Stimulated activated CD8-positive, alpha-beta memory T cell treated with anti-CD3 and anti-CD28 coated beads, Interleukin-7, amount 100 ng/mL, for 1 hour (primary cell): Measurements from ENCODE around the gene AFF1.
A peak's percentile ranks its signal among the peaks of the same experiment; 100 is the strongest.

ENCODE experiments used
- DNase-seq, 2 donors: peaks; one replicate each; pipeline ENCODE4 v3.0.0-alpha.2; 2020; ENCODE audit warnings: low read depth in 2 of 2

The AFF1 gene

DNA sequence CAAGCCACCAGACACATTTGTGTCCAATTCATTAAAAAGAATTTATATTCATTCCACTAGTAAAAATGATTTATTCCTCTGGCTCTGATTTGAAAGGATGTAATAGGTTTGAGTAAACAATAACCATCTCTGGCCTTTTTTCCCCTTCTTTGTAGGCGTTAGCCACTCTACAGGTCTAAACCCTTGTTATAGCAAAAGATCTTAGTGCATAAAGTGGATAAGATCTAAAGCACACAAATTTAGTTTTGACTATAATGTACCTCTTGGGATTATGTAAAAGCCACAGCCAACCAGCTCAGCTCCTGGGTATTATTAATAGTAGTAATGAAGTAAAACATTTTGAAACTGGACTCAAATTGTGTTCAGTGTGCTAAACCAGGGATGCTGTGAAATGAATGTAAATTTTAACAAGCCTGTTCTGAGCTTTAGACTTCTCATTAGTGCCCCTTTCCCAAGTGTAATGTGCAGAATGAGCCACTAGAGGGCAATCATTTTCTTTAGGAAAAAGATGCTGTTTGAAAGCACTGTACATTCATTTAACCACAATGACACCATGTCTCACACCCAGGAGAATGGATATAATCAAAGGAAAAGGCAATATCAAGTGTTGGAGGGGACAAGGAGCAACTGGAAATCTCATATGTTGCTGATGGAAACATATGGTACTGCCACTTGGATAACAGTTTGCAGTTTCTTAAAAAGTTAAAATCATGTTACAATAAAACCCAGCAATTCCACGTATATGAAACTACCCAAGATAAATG lies 215.9 kb downstream of the AFF1 start:
- DNase-seq = peak; percentile 1 to 14

DNA sequence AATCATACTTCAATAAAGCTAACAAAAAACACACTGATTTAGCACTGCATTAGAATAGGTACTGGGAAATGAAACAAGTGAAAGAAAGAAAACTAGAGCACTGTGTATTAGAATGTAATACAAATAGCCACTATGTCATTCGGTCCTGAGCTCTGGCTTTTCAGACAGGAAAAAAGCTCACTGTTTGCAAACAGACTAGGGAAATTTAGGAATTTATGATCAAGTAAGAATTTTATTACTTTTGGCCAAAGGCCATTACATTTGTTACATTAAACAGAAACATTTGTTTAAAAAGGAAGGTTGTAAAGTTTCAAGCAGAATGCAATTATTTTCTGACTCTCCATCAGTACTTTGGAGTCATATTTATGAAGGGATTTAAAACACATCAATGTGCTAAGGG lies 216.9 kb downstream of the AFF1 start:
- no peak for DNase-seq

- DNase-seq = no peak
Measured at GRCh38 chr4:87152310-87153041, 217.7 kb downstream of the AFF1 start.

DNA sequence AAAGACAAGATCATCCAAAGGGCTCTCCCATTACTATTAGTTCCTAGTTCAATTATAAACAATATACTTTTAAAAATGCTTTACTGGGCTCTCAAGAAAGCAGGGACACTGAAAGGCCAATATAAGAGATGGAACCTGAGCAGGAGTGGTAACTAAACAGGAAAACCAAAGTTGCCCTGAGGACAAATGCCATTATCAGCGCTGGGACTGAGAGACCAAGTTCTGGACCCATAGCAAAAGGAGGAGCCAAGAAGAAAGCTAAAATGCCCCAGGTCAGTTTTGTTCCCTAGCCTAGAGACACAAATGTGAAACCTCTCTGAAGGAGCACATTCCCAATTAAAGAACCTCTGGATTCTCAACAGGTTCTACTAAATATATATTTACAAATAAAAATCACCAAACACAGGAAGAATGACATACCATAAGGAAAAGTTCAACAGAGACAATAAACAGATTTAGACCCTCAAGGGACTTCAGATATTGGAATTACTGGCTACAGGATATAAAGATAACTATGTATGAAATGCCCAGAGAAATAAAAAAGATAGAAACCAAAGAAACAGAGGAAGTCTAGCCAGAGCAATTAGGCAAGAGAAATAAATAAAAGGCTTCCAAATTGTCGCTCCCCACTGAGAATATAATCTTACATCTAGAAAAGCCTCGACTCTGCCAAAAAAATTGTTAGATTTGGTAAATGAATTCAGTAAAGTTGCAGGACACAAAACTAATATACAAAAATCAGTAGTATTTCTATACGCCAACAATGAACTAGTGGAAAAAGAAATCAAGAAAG lies 218.5 kb downstream of the AFF1 start:
- no peak for DNase-seq

DNA sequence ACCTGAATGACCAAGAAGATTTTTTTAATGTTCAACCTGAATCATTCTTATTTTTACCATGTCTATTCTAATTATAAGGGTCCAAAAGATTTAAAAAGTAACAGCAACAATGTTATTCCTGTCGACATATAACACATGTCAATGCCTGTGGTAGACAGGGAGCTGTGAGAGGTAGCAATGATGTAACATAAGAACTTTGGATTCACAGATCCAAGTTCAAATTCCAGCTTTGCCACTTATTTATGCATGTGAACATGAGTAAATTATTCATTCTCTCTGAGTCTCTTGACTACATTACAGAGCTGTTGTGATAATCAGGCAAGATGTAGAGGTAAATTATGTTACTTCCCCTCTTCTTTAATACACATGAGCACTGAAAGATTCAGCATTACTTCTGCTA lies 231.1 kb downstream of the AFF1 start:
- DNase-seq = no peak

DNA sequence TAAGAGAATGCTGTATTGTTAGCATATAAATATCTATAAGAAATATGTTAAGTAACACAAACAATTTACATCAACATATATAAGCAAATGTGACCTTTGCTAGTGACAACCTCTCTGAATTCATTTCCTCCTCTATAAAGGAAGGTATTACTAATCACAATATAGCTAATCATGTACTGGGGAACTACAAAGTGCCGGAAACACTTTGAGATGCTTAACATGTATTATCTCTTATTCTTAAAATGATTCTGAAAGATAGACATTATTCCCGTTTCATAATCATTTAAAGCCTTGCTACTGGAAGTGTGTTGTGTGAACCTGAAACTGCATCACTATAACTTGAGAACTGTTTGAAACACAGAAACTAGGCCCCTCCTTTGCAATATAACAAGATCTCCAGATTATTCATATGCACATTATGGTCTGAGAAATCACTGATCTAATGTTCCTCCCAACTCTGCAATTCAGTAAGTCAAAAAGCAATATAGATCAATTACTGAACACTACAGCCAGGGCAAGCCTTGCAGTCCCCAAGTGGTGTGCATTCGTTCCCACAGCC lies 231.6 kb downstream of the AFF1 start:
- DNase-seq = no peak

- no peak for DNase-seq
Measured at GRCh38 chr4:87171944-87172343, 237.1 kb downstream of the AFF1 start.

DNA sequence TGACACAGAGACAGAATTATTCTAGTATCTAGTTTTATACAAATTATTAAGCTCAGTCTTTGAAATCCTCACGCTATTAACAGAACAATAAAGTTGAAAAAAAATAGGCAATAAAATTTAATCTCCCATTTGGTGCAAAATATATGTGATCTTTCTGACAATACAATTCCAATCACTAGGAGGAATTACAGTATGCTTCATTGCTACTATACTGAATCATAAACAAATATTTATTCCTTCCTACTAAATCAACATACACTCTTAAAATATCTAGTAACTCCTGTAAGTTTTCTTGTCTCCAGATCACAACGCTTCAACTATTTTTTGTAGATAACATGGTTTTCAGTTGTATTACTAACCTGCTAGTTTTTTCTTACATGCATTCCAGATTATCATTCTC lies 239.9 kb downstream of the AFF1 start:
- DNase-seq = no peak

GRCh38 chr4:87179751-87180150 lies 244.9 kb downstream of the AFF1 start:
- no peak for DNase-seq

DNA sequence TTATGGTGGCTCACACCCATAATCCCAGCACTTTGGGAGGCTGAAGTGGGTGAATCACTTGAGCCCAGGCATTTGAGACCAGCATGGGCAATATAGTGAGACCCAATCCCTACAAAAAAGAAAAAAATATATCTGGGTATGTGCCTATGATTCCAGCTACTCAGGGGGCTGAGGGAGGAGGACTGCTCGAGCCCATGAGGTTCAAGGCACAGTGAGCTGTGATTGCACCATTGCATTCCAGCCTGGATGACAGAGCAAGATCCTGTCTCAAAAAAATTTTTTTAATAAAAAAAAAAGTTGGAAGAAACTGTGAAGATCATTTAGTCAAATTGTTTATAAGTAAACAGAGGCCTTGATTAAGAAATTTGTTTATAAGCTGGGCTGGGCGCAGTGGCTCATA lies 246.0 kb downstream of the AFF1 start:
- no peak for DNase-seq

DNA sequence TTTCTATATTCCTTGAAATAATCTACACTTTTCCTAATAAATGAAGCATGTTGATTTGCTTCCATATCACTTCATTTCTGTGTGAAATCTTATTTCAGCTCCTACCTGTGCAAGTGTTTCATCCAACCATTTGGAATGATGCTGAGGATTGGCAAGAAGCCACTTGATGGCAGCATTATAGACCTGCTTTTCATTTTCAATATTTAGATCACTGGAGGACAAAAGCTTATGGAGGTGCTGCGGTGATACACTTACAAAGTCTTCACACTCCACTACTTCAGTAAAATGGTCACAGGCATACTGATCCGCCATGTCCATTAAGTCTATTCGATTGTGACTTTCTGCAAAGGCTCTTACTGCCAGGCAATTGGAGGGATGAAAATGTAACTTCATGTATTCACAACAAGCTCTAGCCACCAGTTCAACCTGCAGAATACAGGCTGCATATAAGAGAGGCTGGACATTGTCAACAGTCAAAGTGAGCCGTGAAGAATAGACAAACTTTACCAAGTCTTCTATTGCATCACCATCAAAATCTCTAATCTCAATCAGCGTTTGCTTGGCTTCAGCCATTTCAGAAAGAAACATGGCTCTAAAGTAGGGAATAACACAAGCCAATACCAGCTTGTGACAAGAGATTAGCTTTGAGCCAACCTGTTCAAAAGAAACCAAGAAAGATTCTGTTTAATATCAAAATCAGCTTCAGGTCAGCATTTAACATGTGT lies 250.5 kb downstream of the AFF1 start:
- no peak for DNase-seq

DNA sequence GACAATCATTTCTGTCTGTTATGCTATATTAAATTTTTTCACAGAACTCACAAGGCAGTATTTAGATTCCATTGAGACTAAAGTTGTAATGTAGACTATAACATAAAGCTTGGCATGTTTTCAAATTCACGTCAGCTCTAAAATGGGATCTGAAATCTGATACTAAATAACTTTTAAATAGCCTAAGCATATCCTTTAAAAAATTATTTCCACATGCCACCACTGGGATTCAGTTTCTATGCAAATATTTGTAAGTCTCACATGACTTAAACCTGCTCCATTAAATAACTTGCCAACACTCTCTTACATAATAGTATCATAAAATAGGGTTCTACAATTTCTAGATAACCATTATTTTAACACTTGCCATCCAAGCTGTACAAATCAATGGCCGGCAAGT lies 253.2 kb downstream of the AFF1 start:
- DNase-seq = no peak

- no peak for DNase-seq
Measured at GRCh38 chr4:87188932-87189331, 254.1 kb downstream of the AFF1 start.
